C4-2B (cell line): ENCODE results near the gene C17orf100.

ENCODE experiments used
- H3K27ac ChIP-seq: fragments of 450-650 bp; 2 replicates; pipeline ENCODE4 v1.5.1; 2017
- ZFX ChIP-seq: fragments of 450-650 bp; IDR thresholded peaks from 2 replicates; pipeline ENCODE4 v1.6.1; 2017
- TF ChIP-seq, protein P1 (sequence below): fragments of 450-650 bp; conservative IDR thresholded peaks from 2 replicates; pipeline ENCODE4 v1.5.1; 2017; ENCODE audit warnings: mild to moderate bottlenecking

Gene C17orf100

DNA sequence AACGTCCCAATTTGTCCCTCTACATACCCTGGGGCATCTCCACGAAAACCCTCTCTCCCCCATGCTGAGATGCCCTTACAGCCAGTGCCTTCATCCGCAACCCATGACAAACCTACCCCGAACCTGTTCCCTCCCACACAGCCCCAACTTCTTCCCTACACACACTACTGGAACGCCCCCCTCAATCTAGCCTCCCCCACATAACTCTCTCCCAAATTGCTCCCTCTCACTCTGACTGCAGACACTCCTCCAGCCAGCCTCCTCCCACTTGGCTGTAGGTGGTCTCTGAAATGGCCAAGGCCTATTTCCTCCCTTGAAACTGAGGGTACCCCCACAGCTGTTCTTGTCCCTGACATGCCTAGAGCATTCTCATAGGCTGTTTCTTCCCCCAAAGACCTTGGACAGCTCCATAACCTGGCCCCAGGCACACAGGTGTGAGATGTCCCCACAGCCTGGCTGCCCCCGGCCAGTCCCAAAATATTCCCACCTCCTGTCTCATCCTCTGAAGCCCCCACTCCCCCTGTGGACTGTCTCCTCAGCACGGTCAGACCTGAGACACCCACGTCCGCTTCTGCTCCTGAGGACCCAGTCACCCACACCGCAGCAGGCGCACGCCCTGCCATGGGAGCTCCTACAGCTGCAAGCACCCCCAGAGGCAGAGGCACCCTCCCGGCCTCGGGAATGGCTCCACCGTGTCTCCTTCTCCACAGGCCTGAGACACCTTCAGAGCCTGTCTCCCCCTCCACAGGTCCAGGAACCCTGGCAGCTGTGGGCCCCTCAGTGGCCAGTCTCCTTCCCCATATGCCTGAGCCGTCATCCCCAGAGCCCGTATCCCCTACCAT is 14.7 kb upstream of the C17orf100 start:
- TF ChIP-seq, protein P1, sequence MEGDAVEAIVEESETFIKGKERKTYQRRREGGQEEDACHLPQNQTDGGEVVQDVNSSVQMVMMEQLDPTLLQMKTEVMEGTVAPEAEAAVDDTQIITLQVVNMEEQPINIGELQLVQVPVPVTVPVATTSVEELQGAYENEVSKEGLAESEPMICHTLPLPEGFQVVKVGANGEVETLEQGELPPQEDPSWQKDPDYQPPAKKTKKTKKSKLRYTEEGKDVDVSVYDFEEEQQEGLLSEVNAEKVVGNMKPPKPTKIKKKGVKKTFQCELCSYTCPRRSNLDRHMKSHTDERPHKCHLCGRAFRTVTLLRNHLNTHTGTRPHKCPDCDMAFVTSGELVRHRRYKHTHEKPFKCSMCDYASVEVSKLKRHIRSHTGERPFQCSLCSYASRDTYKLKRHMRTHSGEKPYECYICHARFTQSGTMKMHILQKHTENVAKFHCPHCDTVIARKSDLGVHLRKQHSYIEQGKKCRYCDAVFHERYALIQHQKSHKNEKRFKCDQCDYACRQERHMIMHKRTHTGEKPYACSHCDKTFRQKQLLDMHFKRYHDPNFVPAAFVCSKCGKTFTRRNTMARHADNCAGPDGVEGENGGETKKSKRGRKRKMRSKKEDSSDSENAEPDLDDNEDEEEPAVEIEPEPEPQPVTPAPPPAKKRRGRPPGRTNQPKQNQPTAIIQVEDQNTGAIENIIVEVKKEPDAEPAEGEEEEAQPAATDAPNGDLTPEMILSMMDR: no peak
- no peak for TF ChIP-seq ZFX
- H3K27ac ChIP-seq: no peak overlapping the region

DNA sequence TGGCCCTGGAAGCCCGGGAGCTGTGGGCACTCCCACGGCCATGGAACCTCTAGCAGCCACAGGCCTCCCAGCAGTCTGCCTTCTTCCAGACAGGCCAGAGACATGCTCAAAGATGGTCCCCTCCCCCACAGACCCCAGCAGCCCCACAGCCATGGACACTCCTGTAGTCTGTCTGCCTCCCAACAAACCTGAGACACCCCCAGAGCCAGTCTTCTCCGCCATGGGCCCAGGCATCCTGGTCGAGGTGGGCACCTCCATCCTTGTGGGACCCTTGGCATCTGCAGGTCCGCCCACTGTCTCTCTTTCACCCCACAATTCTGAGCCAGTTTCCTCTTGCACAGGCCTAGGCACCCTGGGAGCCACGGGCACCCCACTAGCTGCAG is 14.1 kb upstream of the C17orf100 start:
- TF ChIP-seq, protein P1: no peak
- TF ChIP-seq ZFX: no peak
- no peak overlapping the region for H3K27ac ChIP-seq

DNA sequence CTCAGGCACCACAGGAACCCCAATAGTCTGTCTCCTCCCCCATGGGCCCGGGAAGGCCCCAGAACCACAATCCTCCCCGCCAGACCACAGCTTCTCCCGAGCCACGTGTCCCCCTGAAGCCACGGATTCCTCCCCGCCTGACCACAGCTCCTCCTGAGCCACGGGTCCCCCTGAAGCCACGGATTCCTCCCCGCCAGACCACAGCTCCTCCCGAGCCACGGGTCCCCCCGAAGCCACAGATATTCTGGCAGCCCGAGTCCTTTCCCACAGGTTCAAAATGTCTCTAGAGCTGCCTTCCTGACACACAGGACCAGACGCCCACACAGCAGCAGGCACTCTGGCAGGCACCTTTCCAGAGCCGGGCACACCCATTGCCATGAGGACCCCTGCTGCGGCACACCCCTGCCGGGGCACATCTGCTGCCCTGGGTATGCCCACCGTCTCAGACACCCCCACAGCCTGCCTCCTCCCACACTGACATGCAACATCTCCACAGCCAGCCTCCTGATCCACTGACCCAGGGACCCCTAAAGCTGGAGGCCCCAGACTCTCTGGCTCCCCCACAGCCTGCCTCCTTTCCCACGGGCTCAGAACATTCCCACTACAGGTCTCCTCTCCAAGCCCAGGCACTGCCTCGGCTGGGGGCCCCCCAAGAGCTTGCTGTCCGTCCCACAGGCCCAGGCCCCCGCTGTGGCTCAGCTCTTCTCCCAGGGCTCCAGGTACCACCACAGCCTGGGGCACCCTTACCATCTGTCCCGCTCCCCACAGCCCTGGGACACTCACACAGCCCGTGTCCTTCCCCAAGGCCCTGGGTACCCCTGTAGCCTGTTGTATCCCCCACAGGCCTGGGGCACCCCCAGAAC is 13.3 kb upstream of the C17orf100 start:
- TF ChIP-seq, protein P1: no peak
- TF ChIP-seq ZFX: no peak
- peak overlapping the region; percentile 90; the same call in 1 of the 2 replicates for H3K27ac ChIP-seq

DNA sequence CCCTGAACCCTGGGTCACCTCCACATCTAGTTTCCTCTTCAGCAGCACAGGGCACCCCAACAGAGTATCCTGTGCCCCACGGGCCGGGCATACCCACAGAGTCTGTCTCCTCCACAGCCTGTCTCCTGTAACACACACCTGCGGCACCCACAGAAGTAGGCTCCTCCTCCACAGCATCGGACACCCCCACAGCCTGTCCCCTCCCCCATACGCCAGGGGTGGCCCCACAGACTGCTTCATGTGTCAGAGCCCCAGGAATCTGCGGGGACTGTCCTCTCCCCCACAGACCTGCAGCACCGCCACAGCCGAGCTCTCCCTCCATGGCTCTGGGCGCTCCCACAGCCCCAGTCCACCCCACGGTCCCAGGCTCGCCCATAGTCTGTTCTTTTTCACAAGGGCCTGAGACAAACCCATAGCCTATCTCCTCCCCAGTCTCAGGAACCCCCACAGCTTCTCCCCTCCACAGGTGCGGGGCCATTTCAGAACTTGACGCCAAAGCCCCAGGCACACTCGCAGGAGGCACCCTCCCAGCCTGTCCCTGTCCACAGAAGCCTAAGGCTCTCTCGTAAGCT is 12.5 kb upstream of the C17orf100 start:
- TF ChIP-seq, protein P1: no peak
- TF ChIP-seq ZFX: no peak
- peak overlapping the region; percentile 90 for H3K27ac ChIP-seq

DNA sequence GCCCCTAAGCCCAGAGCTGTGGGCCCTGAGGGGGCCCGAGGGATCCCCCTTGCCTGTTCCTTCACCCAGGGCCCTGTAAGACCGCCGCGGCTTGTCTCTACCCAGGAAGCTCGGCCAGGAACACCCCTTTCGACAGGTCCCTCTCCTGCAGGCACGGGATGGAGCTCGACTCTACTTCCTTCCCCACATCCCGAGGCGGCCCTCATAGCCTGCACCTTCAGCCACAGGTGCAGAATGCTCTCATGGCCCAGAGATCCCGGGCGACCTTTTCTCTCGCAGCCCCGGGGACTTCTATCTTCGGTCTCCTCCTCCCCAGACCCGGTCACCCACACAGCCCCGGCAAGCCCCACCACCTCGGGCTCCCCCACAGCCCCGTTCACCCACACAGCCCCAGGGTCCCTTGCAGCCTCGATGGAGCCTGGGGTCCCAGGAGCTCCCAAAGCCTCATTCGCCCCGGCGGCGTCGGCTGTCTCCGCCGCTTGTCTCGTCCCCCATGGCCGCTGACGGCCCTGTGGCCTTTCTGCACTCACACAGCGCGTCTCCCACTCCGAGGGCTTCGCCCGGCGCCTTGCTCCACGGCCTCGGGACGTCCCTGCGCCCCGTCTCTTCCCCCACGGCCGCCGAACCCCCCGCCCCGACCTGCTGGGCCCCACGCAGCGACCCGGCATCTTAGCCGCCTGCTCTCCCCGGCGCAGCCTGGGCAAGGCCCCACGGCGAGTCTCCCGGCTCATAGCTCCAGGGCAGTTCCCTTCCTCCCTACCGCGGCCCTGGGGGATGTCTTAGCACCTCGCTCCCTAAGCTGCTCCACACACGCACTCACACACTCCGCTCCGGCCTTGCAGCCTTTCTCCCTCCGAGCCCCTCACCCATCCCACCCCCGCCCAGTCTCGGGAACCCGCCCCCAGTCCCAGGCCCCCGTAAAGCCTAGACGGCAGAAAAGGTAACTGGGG is 11.7 kb upstream of the C17orf100 start:
- TF ChIP-seq, protein P1: no peak
- no peak for TF ChIP-seq ZFX
- H3K27ac ChIP-seq: peak overlapping the region; percentile 90

DNA sequence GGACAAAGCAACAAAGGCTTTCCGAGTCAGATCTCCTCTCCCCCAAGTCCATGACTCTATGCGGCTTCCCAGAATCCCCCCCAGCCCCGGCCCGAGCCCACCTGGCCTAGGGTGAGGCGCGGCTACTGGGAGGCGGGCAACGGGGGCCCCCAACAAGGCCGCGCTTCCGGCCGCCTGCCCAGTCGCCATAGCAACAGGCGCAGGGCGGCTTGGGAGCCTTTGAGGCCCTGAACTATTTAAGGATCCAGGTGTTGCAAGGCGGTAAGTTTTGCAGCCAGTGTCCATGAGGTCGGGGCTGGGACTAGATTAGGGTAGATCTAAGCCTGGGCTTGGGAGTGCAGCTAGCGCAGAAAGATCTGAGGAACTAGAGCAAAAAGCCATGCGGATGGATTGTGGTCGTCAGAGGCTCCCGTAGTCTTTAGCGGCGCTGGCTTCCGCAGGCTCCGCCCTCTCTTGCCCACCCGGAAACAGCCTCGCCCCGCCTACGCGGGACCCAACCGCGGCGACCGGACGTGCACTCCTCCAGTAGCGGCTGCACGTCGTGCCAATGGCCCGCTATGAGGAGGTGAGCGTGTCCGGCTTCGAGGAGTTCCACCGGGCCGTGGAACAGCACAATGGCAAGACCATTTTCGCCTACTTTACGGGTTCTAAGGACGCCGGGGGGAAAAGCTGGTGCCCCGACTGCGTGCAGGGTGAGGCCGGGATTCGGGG is 10.9 kb upstream of the C17orf100 start, which contains the start of the genes KIAA0753 and TXNDC17:
TSS of gene KIAA0753 (minus strand) at position 176 of the 711 bp plus-strand sequence. CDS start 5,608 bp downstream, outside the sequence.
TSS of gene TXNDC17 (plus strand) at position 525 of the 711 bp plus-strand sequence. CDS start at position 548, 23 bp downstream.
- TF ChIP-seq, protein P1: no peak
- peak; percentile 94 for TF ChIP-seq ZFX
- H3K27ac ChIP-seq: peak within 1 kb of the TSS; percentile 90
